CD14-positive monocyte (primary cell): ENCODE measurements around the gene SLCO3A1. TPM values are rescaled to one million over a fixed set of nuclear protein-coding genes. Genes with fewer than 3 reads are reported as not detected.

ENCODE experiments used
- DNase-seq, 3 donors: peaks; one replicate each; pipeline ENCODE4 v3.0.0-alpha.2; 2011 to 2022
- H2AFZ ChIP-seq: 2 replicates; pipeline ENCODE4 v1.6.0; 2012; ENCODE audit warnings: mild to moderate bottlenecking, low read depth, low read length, inconsistent platforms; ENCODE audit not compliant: insufficient read depth, poor library complexity, severe bottlenecking
- H3K27ac ChIP-seq, 2 donors: 1 replicate in 1 of 2; 2 replicates in 1 of 2; pipeline ENCODE4 v1.5.1; 2012 to 2013; ENCODE audit warnings: low read length in 2 of 2, control low read depth in 1 of 2, inconsistent platforms in 1 of 2, low read depth in 1 of 2, mild to moderate bottlenecking in 1 of 2
- H3K27me3 ChIP-seq, 2 donors: one replicate each; pipeline versions ENCODE4 v1.6.0 to v1.6.1; 2011 to 2013; ENCODE audit warnings: low read length in 2 of 2; ENCODE audit not compliant: control insufficient read depth in 2 of 2, insufficient read depth in 2 of 2
- H3K36me3 ChIP-seq, 2 donors: replicated peaks in 1 of 2; 1 replicate in 1 of 2; 2 replicates in 1 of 2; pipeline versions ENCODE4 v1.5.1 to v1.6.1; 2012 to 2013; ENCODE audit warnings: low read length in 2 of 2, control low read depth in 1 of 2, inconsistent platforms in 1 of 2, mild to moderate bottlenecking in 1 of 2; ENCODE audit not compliant: insufficient read depth in 2 of 2, control insufficient read depth in 1 of 2
- H3K4me1 ChIP-seq, 2 donors: 1 replicate in 1 of 2; 2 replicates in 1 of 2; pipeline versions ENCODE4 v1.5.1 to v1.6.1; 2012 to 2013; ENCODE audit warnings: low read length in 2 of 2, control low read depth in 1 of 2, inconsistent platforms in 1 of 2, mild to moderate bottlenecking in 1 of 2, moderate library complexity in 1 of 2; ENCODE audit not compliant: insufficient read depth in 2 of 2, control insufficient read depth in 1 of 2
- H3K4me2 ChIP-seq: replicated peaks from 2 replicates; pipeline ENCODE3; 2012; ENCODE audit warnings: low read length, moderate library complexity, mild to moderate bottlenecking; ENCODE audit not compliant: poor library complexity, severe bottlenecking; ENCODE audit errors: extremely low read depth
- H3K4me3 ChIP-seq, 3 experiments: fragments of 200-600 bp in 1 of 3; sonication (generic) in 1 of 3; replicated peaks in 1 of 3; 1 replicate in 2 of 3; 2 replicates in 1 of 3; pipeline ENCODE4 v1.5.1; 2011 to 2013; ENCODE audit warnings: low read length in 3 of 3, mild to moderate bottlenecking in 3 of 3, control low read depth in 2 of 3, low read depth in 2 of 3, inconsistent platforms in 1 of 3, moderate library complexity in 1 of 3
- H3K79me2 ChIP-seq: 2 replicates; pipeline ENCODE4 v1.6.0; 2012; ENCODE audit warnings: mild to moderate bottlenecking, control low read depth, inconsistent platforms, low read length, moderate library complexity; ENCODE audit not compliant: insufficient read depth
- H3K9ac ChIP-seq: 2 replicates; pipeline ENCODE4 v1.6.0; 2017; ENCODE audit warnings: low read length, mild to moderate bottlenecking; ENCODE audit not compliant: insufficient read depth, poor library complexity, severe bottlenecking
- H3K9me3 ChIP-seq, 2 donors: replicated peaks in 1 of 2; 1 replicate in 1 of 2; 2 replicates in 1 of 2; pipeline versions ENCODE4 v1.5.1 to v1.6.1; 2012 to 2013; ENCODE audit warnings: low read length in 2 of 2, control low read depth in 1 of 2; ENCODE audit not compliant: control insufficient read depth in 1 of 2, insufficient read depth in 1 of 2
- H4K20me1 ChIP-seq: 2 replicates; pipeline ENCODE4 v1.6.0; 2012; ENCODE audit warnings: mild to moderate bottlenecking, low read length, control low read depth, moderate library complexity; ENCODE audit not compliant: insufficient read depth
- H3K27ac Mint-ChIP-seq, 7 donors: one replicate each; pipeline ENCODE4 v1.8.0; 2020; ENCODE audit warnings: mild to moderate bottlenecking in 7 of 7, mixed read lengths in 7 of 7, moderate library complexity in 6 of 7, inconsistent platforms in 2 of 7
- H3K27me3 Mint-ChIP-seq, 3 donors: one replicate each; pipeline ENCODE4 v1.8.0; 2021 to 2022; ENCODE audit warnings: low read depth in 3 of 3, mild to moderate bottlenecking in 3 of 3, mixed read lengths in 3 of 3, moderate library complexity in 3 of 3, inconsistent platforms in 1 of 3
- H3K36me3 Mint-ChIP-seq, 2 donors: one replicate each; pipeline ENCODE4 v1.8.0; 2020; ENCODE audit warnings: mixed read lengths in 2 of 2, inconsistent platforms in 1 of 2, mild to moderate bottlenecking in 1 of 2
- H3K4me1 Mint-ChIP-seq: one replicate; pipeline ENCODE4 v1.8.0; 2020; ENCODE audit warnings: mild to moderate bottlenecking, mixed read lengths
- H3K4me3 Mint-ChIP-seq, 2 donors: one replicate each; pipeline ENCODE4 v1.8.0; 2020; ENCODE audit warnings: mild to moderate bottlenecking in 2 of 2, mixed read lengths in 2 of 2, moderate library complexity in 1 of 2
- H3K9me3 Mint-ChIP-seq, 7 donors: one replicate each; pipeline ENCODE4 v1.8.0; 2020 to 2022; ENCODE audit warnings: mixed read lengths in 7 of 7, mild to moderate bottlenecking in 6 of 7, moderate library complexity in 6 of 7, inconsistent platforms in 2 of 7
- CTCF ChIP-seq: fragments of 200-600 bp; IDR thresholded peaks from one replicate; pipeline ENCODE4 v1.8.0; 2022; ENCODE audit warnings: antibody characterized with exemption, mild to moderate bottlenecking
- WGBS: methylation state at CpG from one replicate; pipeline ENCODE4 v1.1.5; 2013; ENCODE audit warnings: missing lambda C conversion rate; ENCODE audit not compliant: insufficient coverage; 5-methylcytosine and 5-hydroxymethylcytosine counted together
- intact Hi-C, 2 donors: fragments of 100-400 bp; cut with micrococcal nuclease; formaldehyde crosslinking; loops; one replicate each; pipeline versions ENCODE4 v1.15.0 to v1.15.1; 2023
- polyA plus RNA-seq, 3 donors: library from polyadenylated mRNA; depleted of rRNA in 1 of 3; unstranded in 2 of 3; stranded (reverse) in 1 of 3; fragments of 300-500 nt in 2 of 3; fragments of >200 nt in 1 of 3; fragmentation: Illumina TruSeq in 2 of 3; gene quantifications; 1 replicate in 2 of 3; 2 replicates in 1 of 3; pipeline ENCODE4 v1.2.3, GENCODE V29; 2012 to 2021

SLCO3A1 gene
- polyA plus RNA-seq, 3 donors: 53.7 to 76.2 (median 62.8) TPM

DNA sequence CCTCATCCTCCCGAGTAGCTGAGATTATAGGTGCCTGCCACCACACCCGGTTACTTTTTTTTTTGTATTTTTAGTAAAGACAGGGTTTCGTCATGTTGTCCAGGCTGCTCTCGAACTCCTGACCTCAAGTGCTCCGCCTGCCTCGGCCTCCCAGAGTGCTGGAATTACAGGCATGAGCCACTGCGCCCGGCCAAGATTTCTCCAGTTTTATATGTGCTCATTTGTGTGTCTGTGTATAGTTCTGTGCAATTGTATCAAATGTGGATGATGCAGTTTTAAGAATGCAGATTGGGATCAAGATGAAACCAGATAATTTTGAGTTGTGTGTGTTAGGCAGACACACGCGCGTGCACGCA lies 68.3 kb downstream of the SLCO3A1 start:
- no peaks in the 10 kb centered on the region for H3K27me3 Mint-ChIP-seq
- peaks cover 99% of the 10 kb centered on the region for H3K79me2 ChIP-seq
- intact Hi-C loops: loop anchor here in 1 of 2 donors (5.0 kb wide), 1 partner anchor 70 kb away; the partner anchor contains the start of gene SLCO3A1
- H3K9me3 ChIP-seq: no peaks in the 10 kb centered on the region
- peak overlapping the region; percentile 18 for H2AFZ ChIP-seq
- H3K36me3 Mint-ChIP-seq: peaks cover 27 to 50% of the 10 kb centered on the region in 2 donors
- no peaks in the 10 kb centered on the region for H3K27me3 ChIP-seq
- no peak for TF ChIP-seq CTCF
- H3K36me3 ChIP-seq: peaks cover 16 to 25% of the 10 kb centered on the region in 2 donors
- DNase-seq: no peak
- peaks cover 35% of the 10 kb centered on the region for H4K20me1 ChIP-seq
- H3K9ac ChIP-seq: peak overlapping the region; percentile 64
- H3K4me3 Mint-ChIP-seq: peak overlapping the region; percentile 68 to 77
- no peaks in the 10 kb centered on the region for H3K9me3 Mint-ChIP-seq
- H3K27ac Mint-ChIP-seq: peak overlapping the region; percentile 95 to 100 (median 99)
- peak overlapping the region; percentile 91 to 97 for H3K27ac ChIP-seq
- H3K4me3 ChIP-seq: peak overlapping the region in 1 of 3 experiments; percentile 16
- H3K4me2 ChIP-seq: peak overlapping the region; percentile 27
- WGBS: 61% methylated on average over 3 of the region's 12 CpGs
- peaks cover 46% of the 10 kb centered on the region for H3K4me1 Mint-ChIP-seq
- H3K4me1 ChIP-seq: peaks cover 25 to 26% of the 10 kb centered on the region in 2 donors

DNA sequence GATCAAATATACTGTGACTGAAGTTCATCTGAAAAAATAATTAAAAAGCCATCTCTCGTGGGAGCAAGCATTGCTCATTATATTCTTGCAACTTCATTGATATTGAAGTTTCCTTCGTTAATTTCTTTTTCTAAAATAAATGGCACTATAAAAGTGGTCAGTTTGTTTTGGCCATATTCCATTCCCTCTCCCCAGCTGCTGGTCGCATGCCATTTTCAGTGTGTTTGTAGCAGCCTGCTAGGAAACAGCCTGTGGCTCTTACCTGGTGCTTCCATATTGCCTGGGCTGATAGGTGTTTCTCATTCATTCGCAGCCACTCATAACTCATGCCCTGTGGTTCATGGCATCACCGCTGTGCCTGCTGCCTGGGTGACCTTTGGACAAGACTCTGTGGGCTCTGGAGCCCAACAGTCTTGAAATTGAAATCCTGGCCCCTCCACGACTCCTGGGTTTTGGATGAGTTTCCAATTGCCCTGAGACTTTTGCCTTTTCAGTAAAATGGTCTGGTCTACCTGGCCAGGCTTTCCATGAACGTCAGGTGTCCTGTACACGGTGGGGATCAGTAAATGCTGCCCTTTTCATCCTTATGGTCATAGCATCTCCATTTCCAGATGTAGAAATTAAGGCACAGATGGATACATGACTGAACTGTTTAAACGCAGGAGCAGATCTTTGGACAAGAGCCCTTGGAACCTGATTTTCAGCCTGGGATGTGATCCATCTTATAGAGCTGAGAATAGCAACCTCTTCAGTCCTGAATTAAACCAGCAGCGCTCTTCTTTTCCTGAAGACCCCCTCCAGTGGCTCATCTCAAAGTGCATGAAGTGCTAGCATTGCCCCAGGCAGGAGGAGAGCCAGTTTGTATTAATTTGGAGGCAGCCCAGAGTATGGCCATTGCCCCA lies 69.4 kb downstream of the SLCO3A1 start:
- peaks cover 9 to 14% of the 10 kb centered on the region in 2 donors for H3K36me3 ChIP-seq
- Mint-ChIP-seq H3K27ac (peak overlapping the region; percentile 69 to 100 (median 99)), H3K4me1 (peaks cover 48% of the 10 kb centered on the region), H3K9me3 (no peaks in the 10 kb centered on the region), H3K4me3 (peak overlapping the region in 1 of 2 donors; percentile 1), H3K36me3 (peaks cover 16 to 39% of the 10 kb centered on the region in 2 donors), H3K27me3 (no peaks in the 10 kb centered on the region)
- H4K20me1 ChIP-seq: peaks cover 37% of the 10 kb centered on the region
- no peak overlapping the region for H3K9ac ChIP-seq
- H3K27ac ChIP-seq: peak overlapping the region in 1 of 2 donors; percentile 97
- TF ChIP-seq CTCF: no peak
- H3K4me1 ChIP-seq: peaks cover 28 to 31% of the 10 kb centered on the region in 2 donors
- no peak for DNase-seq
- H3K27me3 ChIP-seq: no peaks in the 10 kb centered on the region
- H3K4me2 ChIP-seq: no peak overlapping the region
- H3K79me2 ChIP-seq: peaks cover 99% of the 10 kb centered on the region
- WGBS: 98% methylated on average over 6 of the region's 10 CpGs
- intact Hi-C loops: loop anchor here in 1 of 2 donors (5.0 kb wide), 1 partner anchor 71 kb away; the partner anchor contains the start of gene SLCO3A1
- no peak overlapping the region for H2AFZ ChIP-seq
- H3K4me3 ChIP-seq: no peak overlapping the region
- no peaks in the 10 kb centered on the region for H3K9me3 ChIP-seq
